BLaER1 (cell line): ENCODE data around the gene UBTD2.

Experiments used
- H3K27ac ChIP-seq: shearing (Covaris generic); formaldehyde crosslinking; 2 replicates; pipeline ENCODE4 v1.8.1; 2022
- H3K27me3 ChIP-seq: shearing (Covaris generic); formaldehyde crosslinking; 2 replicates; pipeline ENCODE4 v1.8.1; 2022
- H3K36me3 ChIP-seq: shearing (Covaris generic); formaldehyde crosslinking; 2 replicates; pipeline ENCODE4 v1.8.1; 2022
- H3K4me1 ChIP-seq: shearing (Covaris generic); formaldehyde crosslinking; 2 replicates; pipeline ENCODE4 v1.8.1; 2022
- H3K4me2 ChIP-seq: shearing (Covaris generic); formaldehyde crosslinking; 2 replicates; pipeline ENCODE4 v1.8.1; 2022
- H3K4me3 ChIP-seq: shearing (Covaris generic); formaldehyde crosslinking; 2 replicates; pipeline ENCODE4 v1.8.1; 2022
- H3K9ac ChIP-seq: shearing (Covaris generic); formaldehyde crosslinking; 2 replicates; pipeline ENCODE4 v1.8.1; 2022
- H3K9me3 ChIP-seq: shearing (Covaris generic); formaldehyde crosslinking; 2 replicates; pipeline ENCODE4 v1.8.1; 2022
- H4K20me1 ChIP-seq: shearing (Covaris generic); formaldehyde crosslinking; 2 replicates; pipeline ENCODE4 v1.8.1; 2022
- Cebpa-rat ChIP-seq: shearing (Covaris generic); IDR thresholded peaks from 2 replicates; pipeline ENCODE4 v1.8.1; 2022

UBTD2 gene

DNA sequence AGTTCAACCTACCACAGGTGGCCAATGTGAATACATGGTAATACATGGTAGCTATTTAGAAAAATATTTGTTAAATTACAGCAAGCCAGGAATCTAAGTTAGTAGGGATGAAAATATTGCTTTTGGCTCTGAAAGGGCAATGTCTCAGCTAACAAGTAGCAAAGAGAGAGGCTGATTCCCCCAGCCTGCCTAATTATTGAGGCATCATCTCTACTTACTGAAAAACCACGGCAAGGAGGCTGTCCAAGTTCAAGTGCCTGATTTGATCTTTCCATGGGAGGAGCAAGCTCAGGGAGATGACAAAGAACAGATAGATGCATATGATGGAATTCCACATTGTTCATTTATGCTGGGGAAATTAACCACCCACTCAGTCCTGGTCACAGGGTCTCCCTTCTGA is 28.7 kb upstream of the UBTD2 start:
- Histone ChIP-seq H3K27me3 (no peaks in the 10 kb centered on the region), H3K27ac (no peak overlapping the region), H3K4me3 (no peak overlapping the region), H3K9ac (no peak overlapping the region), H3K9me3 (no peaks in the 10 kb centered on the region), H3K4me1 (peaks cover 16% of the 10 kb centered on the region), H3K36me3 (no peaks in the 10 kb centered on the region), H4K20me1 (no peaks in the 10 kb centered on the region), H3K4me2 (no peak overlapping the region)
- TF ChIP-seq Cebpa-rat = no peak

DNA sequence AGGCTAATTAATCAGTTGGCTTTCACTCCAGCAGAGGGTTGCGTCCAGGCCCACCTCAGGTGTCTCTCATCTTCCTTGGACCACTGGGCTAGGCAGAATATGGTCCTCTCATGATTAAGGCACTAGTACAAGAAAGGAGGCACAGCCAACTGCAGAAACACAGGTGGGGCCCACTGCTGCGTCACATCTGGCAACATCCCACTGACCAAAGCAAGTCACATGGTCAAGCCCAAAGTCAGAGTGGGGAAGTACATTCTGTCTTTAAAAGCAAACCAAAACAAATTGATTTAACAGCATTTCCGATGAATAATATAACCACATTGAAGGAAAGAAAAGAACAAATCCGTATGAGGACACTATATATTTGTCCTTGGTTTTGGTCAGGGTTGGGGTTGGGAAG is 28.0 kb upstream of the UBTD2 start:
- Histone ChIP-seq H4K20me1 (no peaks in the 10 kb centered on the region), H3K4me2 (no peak overlapping the region), H3K4me1 (peaks cover 16% of the 10 kb centered on the region), H3K27ac (no peak overlapping the region), H3K27me3 (no peaks in the 10 kb centered on the region), H3K36me3 (no peaks in the 10 kb centered on the region), H3K4me3 (no peak overlapping the region), H3K9ac (no peak overlapping the region), H3K9me3 (no peaks in the 10 kb centered on the region)
- TF ChIP-seq Cebpa-rat = no peak

GRCh38 chr5:172311026-172311425 is 27.5 kb upstream of the UBTD2 start:
- H3K9ac ChIP-seq = no peak overlapping the region
- no peaks in the 10 kb centered on the region for H4K20me1 ChIP-seq
- H3K9me3 ChIP-seq = peaks cover 3% of the 10 kb centered on the region; the same call in 1 of the 2 replicates
- no peaks in the 10 kb centered on the region for H3K36me3 ChIP-seq
- TF ChIP-seq Cebpa-rat = no peak
- no peak overlapping the region for H3K4me2 ChIP-seq
- peaks cover 16% of the 10 kb centered on the region for H3K4me1 ChIP-seq
- no peak overlapping the region for H3K27ac ChIP-seq
- H3K27me3 ChIP-seq = no peaks in the 10 kb centered on the region
- H3K4me3 ChIP-seq = no peak overlapping the region

DNA sequence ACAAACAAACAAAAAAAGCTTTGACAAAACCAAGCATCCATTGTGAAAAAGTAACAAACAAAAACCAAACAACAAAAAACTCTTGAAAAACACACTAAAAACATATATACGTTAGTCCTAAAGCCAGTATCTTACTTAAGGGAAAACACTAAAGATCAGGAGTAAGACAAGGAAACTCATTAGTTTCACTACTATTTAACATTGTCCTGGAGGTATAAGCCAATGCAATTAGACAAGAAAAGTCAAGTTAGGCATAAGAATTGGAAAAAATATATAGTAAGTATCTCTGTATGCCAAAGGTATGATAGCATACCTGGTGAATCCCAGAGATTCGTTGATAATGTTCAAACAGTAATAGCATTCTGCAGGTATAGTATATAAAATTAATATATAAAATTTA is 21.8 kb upstream of the UBTD2 start:
- Histone ChIP-seq H3K9me3 (peaks cover 10% of the 10 kb centered on the region), H3K36me3 (no peaks in the 10 kb centered on the region), H3K9ac (no peak overlapping the region), H3K4me3 (no peak overlapping the region), H3K27me3 (no peaks in the 10 kb centered on the region), H3K27ac (no peak overlapping the region), H3K4me1 (no peaks in the 10 kb centered on the region), H4K20me1 (no peaks in the 10 kb centered on the region), H3K4me2 (no peak overlapping the region)
- TF ChIP-seq Cebpa-rat = no peak

GRCh38 chr5:172303572-172304335 is 20.2 kb upstream of the UBTD2 start:
- Histone ChIP-seq H3K9ac (no peak overlapping the region), H3K4me1 (no peaks in the 10 kb centered on the region), H4K20me1 (no peaks in the 10 kb centered on the region), H3K4me3 (no peak overlapping the region), H3K27me3 (no peaks in the 10 kb centered on the region), H3K4me2 (no peak overlapping the region), H3K27ac (no peak overlapping the region), H3K9me3 (peaks cover 10% of the 10 kb centered on the region), H3K36me3 (no peaks in the 10 kb centered on the region)
- no peak for TF ChIP-seq Cebpa-rat

DNA sequence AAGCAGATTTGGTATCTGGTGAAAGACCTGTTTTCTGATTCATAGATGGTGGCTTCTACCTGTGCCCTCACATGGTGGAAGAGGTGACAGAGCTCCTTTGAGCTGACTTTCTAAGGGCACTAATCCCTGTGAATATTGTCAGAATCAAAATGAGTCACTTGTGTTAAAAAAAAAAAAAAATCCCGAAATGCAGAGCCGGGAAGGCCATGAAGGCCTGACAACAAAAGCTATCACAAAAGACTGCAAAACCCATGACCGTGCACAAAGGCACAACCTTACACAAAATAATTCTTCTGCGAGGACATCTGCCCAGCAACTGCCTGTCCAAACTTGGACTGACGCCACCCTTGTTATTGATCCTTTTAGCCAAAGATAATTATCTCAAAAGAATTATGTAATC is 19.6 kb upstream of the UBTD2 start:
- no peak overlapping the region for H3K4me2 ChIP-seq
- no peak overlapping the region for H3K9ac ChIP-seq
- no peaks in the 10 kb centered on the region for H3K36me3 ChIP-seq
- no peaks in the 10 kb centered on the region for H3K27me3 ChIP-seq
- H3K4me3 ChIP-seq = no peak overlapping the region
- H3K27ac ChIP-seq = no peak overlapping the region
- H3K9me3 ChIP-seq = peaks cover 10% of the 10 kb centered on the region
- no peaks in the 10 kb centered on the region for H4K20me1 ChIP-seq
- no peak for TF ChIP-seq Cebpa-rat
- H3K4me1 ChIP-seq = no peaks in the 10 kb centered on the region

GRCh38 chr5:172302047-172302710 is 18.6 kb upstream of the UBTD2 start:
- Histone ChIP-seq H3K9ac (no peak overlapping the region), H3K36me3 (no peaks in the 10 kb centered on the region), H3K4me2 (no peak overlapping the region), H3K4me1 (no peaks in the 10 kb centered on the region), H4K20me1 (no peaks in the 10 kb centered on the region), H3K9me3 (peaks cover 10% of the 10 kb centered on the region), H3K4me3 (no peak overlapping the region), H3K27ac (no peak overlapping the region), H3K27me3 (no peaks in the 10 kb centered on the region)
- no peak for TF ChIP-seq Cebpa-rat

GRCh38 chr5:172299916-172300439 is 16.4 kb upstream of the UBTD2 start:
- H3K4me1 ChIP-seq = no peaks in the 10 kb centered on the region; the same call in 1 of the 2 replicates
- H3K36me3 ChIP-seq = no peaks in the 10 kb centered on the region
- H3K27me3 ChIP-seq = no peaks in the 10 kb centered on the region
- 0 out of 2 replicates have a peak, but pooled peaks cover 7% of the 10 kb centered on the region for H3K9me3 ChIP-seq
- no peak overlapping the region for H3K4me2 ChIP-seq
- no peaks in the 10 kb centered on the region for H4K20me1 ChIP-seq
- H3K4me3 ChIP-seq = no peak overlapping the region
- H3K9ac ChIP-seq = no peak overlapping the region
- TF ChIP-seq Cebpa-rat = no peak
- H3K27ac ChIP-seq = no peak overlapping the region

DNA sequence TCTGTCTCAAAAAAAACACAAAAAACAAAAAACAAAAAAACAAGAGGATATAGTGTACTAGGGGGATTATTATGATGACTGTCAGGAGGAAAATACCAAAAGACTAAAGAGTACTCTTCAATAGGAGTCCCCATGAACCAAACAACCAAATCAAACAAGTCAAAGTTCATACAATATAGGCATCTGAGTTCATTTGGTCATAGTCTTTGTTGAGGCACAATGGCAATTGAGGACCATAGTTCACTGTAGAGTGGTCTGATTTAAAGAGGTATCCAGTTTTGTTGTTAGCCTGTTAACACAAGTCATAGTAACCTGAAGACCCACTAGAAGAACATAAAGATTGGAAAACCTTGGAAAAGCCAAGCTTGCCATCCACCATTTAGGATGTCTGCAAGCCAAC is 11.3 kb upstream of the UBTD2 start:
- Histone ChIP-seq H3K4me2 (no peak overlapping the region; the same call in 1 of the 2 replicates), H3K27ac (no peak overlapping the region), H3K4me3 (no peak overlapping the region), H3K27me3 (no peaks in the 10 kb centered on the region), H3K9ac (no peak overlapping the region), H3K4me1 (peaks cover 20% of the 10 kb centered on the region), H3K36me3 (no peaks in the 10 kb centered on the region), H3K9me3 (0 out of 2 replicates have a peak, but pooled peaks cover 7% of the 10 kb centered on the region), H4K20me1 (no peaks in the 10 kb centered on the region)
- TF ChIP-seq Cebpa-rat = no peak

GRCh38 chr5:172293745-172294342 is 10.3 kb upstream of the UBTD2 start:
- Histone ChIP-seq H3K9me3 (0 out of 2 replicates have a peak, but pooled peaks cover 7% of the 10 kb centered on the region), H3K4me1 (peaks cover 20% of the 10 kb centered on the region)
- TF ChIP-seq Cebpa-rat = no peak

More at GRCh38 chr5:172293745-172294342, 10.3 kb upstream of the UBTD2 start:
- Histone ChIP-seq H4K20me1 (no peaks in the 10 kb centered on the region), H3K4me3 (no peak overlapping the region), H3K9ac (no peak overlapping the region), H3K27me3 (no peaks in the 10 kb centered on the region), H3K4me2 (no peak overlapping the region), H3K27ac (no peak overlapping the region), H3K36me3 (no peaks in the 10 kb centered on the region)
